ENCODE results near the gene PLA2G4A.
"Not testable (repeated sequence)": the region's sequence is repeated elsewhere in the genome, so short reads cannot be mapped to it uniquely, and the experiment has no call there.

The PLA2G4A gene

GRCh38 chr1:186875896-186876835, 47.4 kb downstream of the PLA2G4A start:
- no peak for DNase-seq

- no peak for DNase-seq
Observed at GRCh38 chr1:186878356-186878755, 49.6 kb downstream of the PLA2G4A start.

GRCh38 chr1:186880982-186881381, 52.2 kb downstream of the PLA2G4A start:
- DNase-seq, result no peak

- no peak for DNase-seq
Observed at GRCh38 chr1:186882372-186883134, 53.8 kb downstream of the PLA2G4A start.

- DNase-seq, result no peak
Observed at GRCh38 chr1:186884251-186884650, 55.5 kb downstream of the PLA2G4A start.

- no peak for DNase-seq
Observed at GRCh38 chr1:186887203-186887602, 58.5 kb downstream of the PLA2G4A start.

GRCh38 chr1:186888367-186888766, 59.6 kb downstream of the PLA2G4A start:
- DNase-seq, result no peak

GRCh38 chr1:186892936-186893335, 64.2 kb downstream of the PLA2G4A start:
- DNase-seq, result no peak

GRCh38 chr1:186894415-186894814, 65.7 kb downstream of the PLA2G4A start:
- DNase-seq, result no peak

GRCh38 chr1:186896211-186896610, 67.5 kb downstream of the PLA2G4A start:
- no peak for DNase-seq

GRCh38 chr1:186897008-186897407, 68.3 kb downstream of the PLA2G4A start:
- no peak for DNase-seq

- no peak for DNase-seq
Observed at GRCh38 chr1:186899577-186899976, 70.8 kb downstream of the PLA2G4A start.

- DNase-seq, result no peak
Observed at GRCh38 chr1:186899977-186900376, 71.2 kb downstream of the PLA2G4A start.

- no peak for DNase-seq
Observed at GRCh38 chr1:186900539-186901237, 71.9 kb downstream of the PLA2G4A start.

- DNase-seq, result no peak
Observed at GRCh38 chr1:186901631-186902030, 72.9 kb downstream of the PLA2G4A start.

- no peak for DNase-seq
Observed at GRCh38 chr1:186903374-186904136, 74.8 kb downstream of the PLA2G4A start.

GRCh38 chr1:186904361-186904760, 75.6 kb downstream of the PLA2G4A start:
- DNase-seq, result no peak

- no peak for DNase-seq
Observed at GRCh38 chr1:186905561-186905960, 76.8 kb downstream of the PLA2G4A start.

- no peak for DNase-seq
Observed at GRCh38 chr1:186915555-186915954, 86.8 kb downstream of the PLA2G4A start.

- DNase-seq, result not testable (repeated sequence)
Observed at GRCh38 chr1:186917106-186917786, 88.5 kb downstream of the PLA2G4A start.

GRCh38 chr1:186921386-186921785, 92.6 kb downstream of the PLA2G4A start:
- not testable (repeated sequence) for DNase-seq

- not testable (repeated sequence) for DNase-seq
Observed at GRCh38 chr1:186922814-186923213, 94.1 kb downstream of the PLA2G4A start.

Data from SHP77 treated with DMSO at 0.1 percent for 48 hours (cell line).